K562 (cell line): ENCODE data around the gene KIZ. TPM values are rescaled to one million over a fixed set of nuclear protein-coding genes. Genes with fewer than 3 reads are reported as not detected.

Experiments used
- ATAC-seq: fragments of 200-7000 bp; cut with Tn5 transposase; 3 replicates; pipeline ENCODE4 v1.9.1; 2020; ENCODE audit warnings: moderate library complexity
- BruUV-seq: library from RNA; stranded (reverse); fragments of 400-500 nt; replicated peaks from 2 replicates; lab custom pipeline; 2021; lab: Mats Ljungman, UMichigan
- CTCF ChIA-PET: fragments of 300-600 bp; formaldehyde crosslinking; extraction: SDS; loops from one replicate; lab custom pipeline; 2021; ENCODE audit warnings: low intra/inter-chr PET ratio; lab: Yijun Ruan, JAX
- POLR2A ChIA-PET: fragments of 300-600, 350-650 bp; sonication (Branson Sonifier 250); formaldehyde crosslinking; extraction: SDS; loops from one replicate; lab custom pipeline; 2021; ENCODE audit warnings: antibody characterized with exemption, inconsistent platforms; lab: Yijun Ruan, JAX
- DNase-seq, 4 experiments: peaks; one replicate each; pipeline versions ENCODE4 v3.0.0 to v3.0.0-alpha.2; 2011 to 2018; ENCODE audit warnings: low spot score in 3 of 4, mixed read lengths in 3 of 4; ENCODE audit errors: extremely low read depth in 1 of 4
- FAIRE-seq: peaks from 2 replicates; lab custom pipeline; 2011; peaks lifted over from hg19 to GRCh38; lab: Jason Lieb, UNC
- H2AFZ ChIP-seq: 2 replicates; pipeline ENCODE4 v1.6.0; 2011; ENCODE audit warnings: low read depth, low read length, control low read depth, inconsistent platforms
- H3K27ac ChIP-seq: fragments of 200-600 bp; 3 replicates; pipeline ENCODE4 v1.8.0; 2011; ENCODE audit warnings: low read depth, mild to moderate bottlenecking, control low read depth, inconsistent platforms, low read length, moderate library complexity, mixed read lengths; ENCODE audit errors: extremely low read depth
- H3K27me3 ChIP-seq, 2 experiments: fragments of 300-600 bp in 1 of 2; 2 replicates in 1 of 2; 3 replicates in 1 of 2; pipeline versions ENCODE4 v1.6.0 to v1.8.0; 2011; ENCODE audit warnings: inconsistent platforms in 2 of 2, low read length in 2 of 2, mild to moderate bottlenecking in 1 of 2, mixed read lengths in 1 of 2, moderate library complexity in 1 of 2; ENCODE audit not compliant: control insufficient read depth in 2 of 2, insufficient read depth in 2 of 2
- H3K36me3 ChIP-seq: fragments of 300-600 bp; 3 replicates; pipeline ENCODE4 v1.8.0; 2011; ENCODE audit warnings: mild to moderate bottlenecking, low read length, inconsistent platforms; ENCODE audit not compliant: control insufficient read depth, insufficient read depth
- H3K4me1 ChIP-seq, 2 experiments: fragments of 200-600 bp in 1 of 2; replicated peaks in 1 of 2; 2 replicates in 1 of 2; 3 replicates in 1 of 2; pipeline versions ENCODE4 v1.5.1 to v1.8.0; 2011; ENCODE audit warnings: inconsistent platforms in 2 of 2, low read length in 2 of 2, mild to moderate bottlenecking in 1 of 2, mixed read lengths in 1 of 2, moderate library complexity in 1 of 2; ENCODE audit not compliant: control insufficient read depth in 2 of 2, insufficient read depth in 2 of 2
- H3K4me2 ChIP-seq: 2 replicates; pipeline ENCODE4 v1.6.1; 2011; ENCODE audit warnings: low read length, control low read depth, inconsistent platforms, mixed read lengths; ENCODE audit not compliant: insufficient read depth
- H3K4me3 ChIP-seq: fragments of 200-600 bp; sonication (generic), shearing (Covaris generic); 2 replicates; pipeline ENCODE4 v1.5.1; 2016; ENCODE audit warnings: control low read depth, inconsistent platforms
- H3K79me2 ChIP-seq: fragments of 200-600 bp; 3 replicates; pipeline ENCODE4 v1.8.0; 2011; ENCODE audit warnings: low read length, inconsistent platforms; ENCODE audit not compliant: control insufficient read depth, insufficient read depth
- H3K9ac ChIP-seq, 2 experiments: 2 replicates each; pipeline versions ENCODE4 v1.6.0 to v1.6.1; 2011; ENCODE audit warnings: low read depth in 2 of 2, low read length in 2 of 2, control low read depth in 1 of 2, inconsistent platforms in 1 of 2, mild to moderate bottlenecking in 1 of 2, mixed read lengths in 1 of 2; ENCODE audit not compliant: insufficient read depth in 1 of 2
- H3K9me1 ChIP-seq: one replicate; pipeline ENCODE4 v1.6.0; 2011; ENCODE audit warnings: inconsistent platforms, mild to moderate bottlenecking, low read length, moderate library complexity; ENCODE audit not compliant: control insufficient read depth, insufficient read depth
- H3K9me3 ChIP-seq: replicated peaks from 2 replicates; pipeline ENCODE4 v1.5.1; 2011; ENCODE audit warnings: low read depth, low read length, inconsistent platforms; ENCODE audit not compliant: control insufficient read depth, insufficient read depth
- H4K20me1 ChIP-seq: replicated peaks from 2 replicates; pipeline ENCODE4 v1.6.1; 2011; ENCODE audit warnings: low read length, inconsistent platforms, mixed read lengths; ENCODE audit not compliant: control insufficient read depth, insufficient read depth
- CBX1 ChIP-seq: sonication (generic); IDR thresholded peaks from 2 replicates; pipeline ENCODE4 v1.6.1; 2016; ENCODE audit warnings: antibody characterized with exemption, low read depth, mild to moderate bottlenecking
- E2F1 ChIP-seq: sonication (generic); formaldehyde crosslinking; IDR thresholded peaks from 2 replicates; pipeline ENCODE4 v1.8.1; 2023; ENCODE audit warnings: mild to moderate bottlenecking, missing genetic modification reagents, moderate library complexity
- LARP7 ChIP-seq: fragments of 450-650 bp; IDR thresholded peaks from 2 replicates; pipeline ENCODE4 v1.6.1; 2016
- NFYB ChIP-seq: IDR thresholded peaks from 2 replicates; pipeline ENCODE4 v1.6.1; 2011; ENCODE audit warnings: mild to moderate bottlenecking, moderate library complexity; ENCODE audit not compliant: insufficient read length; ENCODE audit errors: extremely low read depth
- NUFIP1 ChIP-seq: fragments of 450-650 bp; IDR thresholded peaks from 2 replicates; pipeline ENCODE4 v1.6.1; 2018; ENCODE audit not compliant: partially characterized antibody
- PHF21A ChIP-seq: fragments of 450-650 bp; IDR thresholded peaks from 2 replicates; pipeline ENCODE4 v1.6.1; 2017; ENCODE audit warnings: low read depth, borderline replicate concordance
- PRMT5 ChIP-seq: sonication (generic); formaldehyde crosslinking; IDR thresholded peaks from 2 replicates; pipeline ENCODE4 v1.5.0; 2020; ENCODE audit warnings: missing genetic modification reagents
- RNF219 ChIP-seq: fragments of 250-450 bp; sonication (Bioruptor Pico); IDR thresholded peaks from 2 replicates; pipeline ENCODE4 v1.5.0; 2022; ENCODE audit warnings: mild to moderate bottlenecking
- SRSF3 ChIP-seq: fragments of 200-400 bp; formaldehyde crosslinking; IDR thresholded peaks from 2 replicates; pipeline ENCODE4 v1.6.1; 2016; ENCODE audit warnings: mild to moderate bottlenecking, low read length, moderate library complexity; ENCODE audit not compliant: insufficient read depth
- ZC3H4 ChIP-seq: sonication (generic); formaldehyde crosslinking; IDR thresholded peaks from 2 replicates; pipeline ENCODE4 v1.9.0; 2021; ENCODE audit warnings: missing genetic modification reagents, borderline replicate concordance
- WGBS: fragments of 100-300 bp; shearing (Covaris generic); methylation state at CpG from one replicate; pipeline ENCODE4 v1.1.6; 2016; ENCODE audit warnings: low coverage, mixed read lengths; ENCODE audit not compliant: insufficient coverage; ENCODE audit errors: missing lambda C conversion rate; 5-methylcytosine and 5-hydroxymethylcytosine counted together
- in situ Hi-C: fragments of 300-500 bp; cut with MboI; formaldehyde crosslinking; loops from 4 replicates; pipeline ENCODE4 v1.15.0; 2018; ENCODE audit warnings: inconsistent platforms, mixed read lengths
- intact Hi-C: fragments of 100-400 bp; cut with micrococcal nuclease; formaldehyde crosslinking; loops from 2 replicates; pipeline ENCODE4 v1.14.2; 2022
- polyA plus RNA-seq, 8 experiments: library from polyadenylated mRNA; depleted of rRNA in 4 of 8; stranded (reverse) in 5 of 8; unstranded in 3 of 8; fragments of >200 nt; fragmentation: Nextera tagmentation in 2 of 8; fragmentation: Illumina TruSeq in 1 of 8; extraction: Ambion mirVana in 2 of 8; extraction: Trizol in 1 of 8; gene quantifications; 2 replicates each; pipeline versions ENCODE4 v1.2.1 to v1.2.3, GENCODE V29; 2011 to 2014; ENCODE audit warnings: inconsistent platforms in 1 of 8, missing spikeins in 1 of 8
- total RNA-seq, 7 experiments: library from RNA; depleted of rRNA in 6 of 7; stranded (reverse); fragments of >200 nt in 6 of 7; fragmentation: Illumina TruSeq in 2 of 7; extraction: Trizol in 2 of 7; gene quantifications; 2 replicates each; pipeline versions ENCODE4 v1.2.1 to v1.2.3, GENCODE V29; 2011 to 2021; ENCODE audit warnings: low replicate concordance in 1 of 7

The KIZ gene
- total and polyA plus RNA-seq, 9 of the 15 experiments (the other 6 are each of a cell fraction or from before 2014, with no cell fraction given) = 4.9 to 21.1 (median 13.5) TPM

- no peak for TF ChIP-seq LARP7
- no peak for TF ChIP-seq ZC3H4 (CRISPR knock-in tag)
- no peak for TF ChIP-seq E2F1 (CRISPR knock-in tag)
- TF ChIP-seq NFYB = no peak
- TF ChIP-seq RNF219 (CRISPR knock-in tag) = no peak
- TF ChIP-seq CBX1 = no peak
- no peak for TF ChIP-seq PRMT5 (CRISPR knock-in tag)
- no peak for TF ChIP-seq NUFIP1
- no peak for TF ChIP-seq PHF21A
- TF ChIP-seq SRSF3 = no peak
- H2AFZ ChIP-seq = no peak overlapping the region
- peaks cover 0 to 3% of the 10 kb centered on the region in 2 experiments; a peak in 1 of 5 replicates for H3K4me1 ChIP-seq
- H3K9ac ChIP-seq = no peak overlapping the region
- CTCF ChIA-PET = no interaction called here
- H3K79me2 ChIP-seq = no peaks in the 10 kb centered on the region
- 0% methylated on average over 4 of the region's 5 CpGs for WGBS
- no peaks in the 10 kb centered on the region for H3K9me3 ChIP-seq
- no peak overlapping the region for H3K4me2 ChIP-seq
- no TSS peak for BruUV-seq
- POLR2A ChIA-PET = interaction anchor here (0.5 kb wide), 1 partner anchor 313 kb away, joined by 3 read pairs; no protein-coding TSS in a partner anchor
- in situ Hi-C loops = no loop called here
- FAIRE-seq (no peak), ATAC-seq (no peak), DNase-seq (no peak)
- no peak overlapping the region for H3K4me3 ChIP-seq
- H4K20me1 ChIP-seq = no peaks in the 10 kb centered on the region
- intact Hi-C loops = no loop called here
- peaks cover 4 to 35% of the 10 kb centered on the region in 2 experiments; a peak in 3 of 5 replicates for H3K27me3 ChIP-seq
- no peak overlapping the region for H3K27ac ChIP-seq
- no peaks in the 10 kb centered on the region for H3K36me3 ChIP-seq
- no peaks in the 10 kb centered on the region for H3K9me1 ChIP-seq
Measured at GRCh38 chr20:21266191-21266536, 140.3 kb downstream of the KIZ start.
